CD4-positive, alpha-beta memory T cell (primary cell): ENCODE measurements around the gene CNTN5. TPM values are rescaled to one million over a fixed set of nuclear protein-coding genes. Genes with fewer than 3 reads are reported as not detected.

Experiments
- CTCF ChIA-PET: fragments of 350-600 bp; sonication (Branson Sonifier 250); formaldehyde crosslinking; loops from one replicate; lab custom pipeline; 2021; ENCODE audit warnings: inconsistent platforms; ENCODE audit not compliant: partially characterized antibody; lab: Charles Lee
- POLR2A ChIA-PET: fragments of 350-600 bp; sonication (Branson Sonifier 250); formaldehyde crosslinking; loops from one replicate; lab custom pipeline; 2021; ENCODE audit not compliant: partially characterized antibody; lab: Charles Lee
- DNase-seq, 5 donors: peaks; one replicate each; pipeline versions ENCODE4 v3.0.0 to v3.0.0-alpha.2; 2020 to 2022; ENCODE audit warnings: mixed read lengths in 1 of 5
- H3K27ac ChIP-seq: one replicate; pipeline ENCODE4 v1.7.0; 2013; ENCODE audit warnings: low read depth, low read length
- H3K27me3 ChIP-seq: 2 replicates; pipeline ENCODE4 v1.7.0; 2013; ENCODE audit warnings: mild to moderate bottlenecking, low read length, moderate library complexity; ENCODE audit not compliant: insufficient read depth
- H3K36me3 ChIP-seq: 2 replicates; pipeline ENCODE4 v1.7.0; 2013; ENCODE audit warnings: mild to moderate bottlenecking, low read length, moderate library complexity; ENCODE audit not compliant: insufficient read depth
- H3K4me1 ChIP-seq: 2 replicates; pipeline ENCODE4 v1.7.0; 2013; ENCODE audit warnings: mild to moderate bottlenecking, low read length, moderate library complexity; ENCODE audit not compliant: insufficient read depth
- H3K4me3 ChIP-seq, 2 donors: one replicate each; pipeline ENCODE4 v1.7.0; 2013; ENCODE audit warnings: low read length in 2 of 2, mild to moderate bottlenecking in 1 of 2
- H3K9me3 ChIP-seq, 2 donors: one replicate each; pipeline ENCODE4 v1.7.0; 2013; ENCODE audit warnings: low read length in 2 of 2, control low read depth in 1 of 2; ENCODE audit not compliant: control insufficient read depth in 1 of 2
- H3K27ac Mint-ChIP-seq, 7 donors: one replicate each; pipeline ENCODE4 v1.8.0; 2020 to 2021; ENCODE audit warnings: mixed read lengths in 7 of 7, mild to moderate bottlenecking in 6 of 7, inconsistent platforms in 3 of 7, moderate library complexity in 3 of 7
- H3K27me3 Mint-ChIP-seq, 2 donors: one replicate each; pipeline ENCODE4 v1.8.0; 2020 to 2021; ENCODE audit warnings: mixed read lengths in 2 of 2
- H3K36me3 Mint-ChIP-seq, 2 donors: one replicate each; pipeline ENCODE4 v1.8.0; 2020 to 2021; ENCODE audit warnings: mixed read lengths in 2 of 2, inconsistent platforms in 1 of 2, mild to moderate bottlenecking in 1 of 2
- H3K4me1 Mint-ChIP-seq, 4 donors: one replicate each; pipeline ENCODE4 v1.8.0; 2020 to 2021; ENCODE audit warnings: mixed read lengths in 4 of 4, mild to moderate bottlenecking in 1 of 4
- H3K4me3 Mint-ChIP-seq, 8 donors: one replicate each; pipeline ENCODE4 v1.8.0; 2020 to 2021; ENCODE audit warnings: mixed read lengths in 8 of 8, mild to moderate bottlenecking in 7 of 8, moderate library complexity in 6 of 8, inconsistent platforms in 3 of 8
- H3K9me3 Mint-ChIP-seq, 8 donors: one replicate each; pipeline ENCODE4 v1.8.0; 2020 to 2021; ENCODE audit warnings: mixed read lengths in 8 of 8, mild to moderate bottlenecking in 5 of 8, inconsistent platforms in 3 of 8, moderate library complexity in 1 of 8
- intact Hi-C: fragments of 100-400 bp; cut with micrococcal nuclease; formaldehyde crosslinking; loops from one replicate; pipeline ENCODE4 v1.15.1; 2023
- polyA plus RNA-seq, 2 donors: library from polyadenylated mRNA; unstranded; fragments of 300-500 nt; fragmentation: Illumina TruSeq; gene quantifications; one replicate each; pipeline ENCODE4 v1.2.3, GENCODE V29; 2021
- total RNA-seq, 2 experiments: library from RNA; stranded (reverse); gene quantifications; one replicate each; pipeline ENCODE4 v1.2.3, GENCODE V29; 2021

CNTN5 gene
- total and polyA plus RNA-seq, 4 experiments from 2014 or later = not detected

DNA sequence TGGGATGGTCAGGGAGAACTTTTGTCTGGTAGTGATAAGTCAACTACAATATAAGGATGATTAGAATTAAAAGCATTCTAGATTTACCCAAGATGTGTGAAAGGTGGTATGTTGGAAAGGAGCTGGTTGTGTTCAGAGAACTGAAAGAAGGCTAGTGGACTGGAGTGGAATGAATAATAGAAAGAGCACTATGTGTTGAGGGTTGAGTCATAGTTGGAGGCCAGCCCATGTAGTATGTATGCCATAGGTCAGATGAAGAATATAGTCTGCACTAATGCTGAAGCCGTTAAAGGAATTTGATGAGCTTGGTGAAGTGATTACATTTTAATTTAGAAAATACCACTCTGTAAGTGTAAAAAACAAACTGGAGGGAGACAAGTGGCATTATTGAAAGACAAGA is 514.1 kb downstream of the CNTN5 start:
- POLR2A ChIA-PET = no interaction called here
- no peaks in the 10 kb centered on the region for H3K27me3 Mint-ChIP-seq

DNA sequence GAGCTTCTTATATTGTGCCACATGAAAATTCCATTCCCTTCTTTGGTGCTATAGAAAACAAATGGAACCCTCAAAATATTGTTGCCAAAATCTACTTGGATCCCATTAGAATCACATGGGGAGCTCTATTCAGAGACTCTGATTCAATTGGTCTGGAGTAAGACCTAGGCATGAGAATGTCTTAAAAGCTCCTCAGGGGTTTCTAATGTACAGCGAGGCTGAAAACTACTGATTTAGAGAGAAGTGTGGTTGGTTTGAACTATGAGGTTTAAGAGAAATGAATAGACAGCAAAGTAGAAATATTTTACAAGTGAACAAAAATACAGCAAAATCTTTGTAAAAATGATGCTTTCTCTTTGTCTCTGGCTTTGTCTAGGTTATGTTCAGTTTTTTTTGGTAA is 514.7 kb downstream of the CNTN5 start:
- no peak for DNase-seq
- Mint-ChIP-seq H3K27me3 (no peaks in the 10 kb centered on the region), H3K9me3 (peaks cover 0 to 17% (median 10%) of the 10 kb centered on the region in 8 donors), H3K4me1 (no peaks in the 10 kb centered on the region), H3K4me3 (no peak overlapping the region), H3K27ac (no peak overlapping the region), H3K36me3 (no peaks in the 10 kb centered on the region)
- Histone ChIP-seq H3K4me3 (no peak overlapping the region), H3K27ac (no peak overlapping the region), H3K27me3 (no peaks in the 10 kb centered on the region), H3K36me3 (no peaks in the 10 kb centered on the region), H3K9me3 (no peaks in the 10 kb centered on the region), H3K4me1 (no peaks in the 10 kb centered on the region)
- ChIA-PET POLR2A (no interaction called here), CTCF (no interaction called here)
- intact Hi-C loops = no loop called here

More for the DNA sequence above, 514.1 kb downstream of the CNTN5 start:
- DNase-seq = no peak
- no peak overlapping the region for H3K4me3 Mint-ChIP-seq
- H3K27me3 ChIP-seq = no peaks in the 10 kb centered on the region
- H3K4me1 ChIP-seq = no peaks in the 10 kb centered on the region
- no peaks in the 10 kb centered on the region for H3K4me1 Mint-ChIP-seq
- H3K9me3 ChIP-seq = no peaks in the 10 kb centered on the region
- H3K4me3 ChIP-seq = no peak overlapping the region
- H3K27ac ChIP-seq = no peak overlapping the region
- H3K36me3 ChIP-seq = no peaks in the 10 kb centered on the region
- H3K9me3 Mint-ChIP-seq = peaks cover 0 to 15% (median 10%) of the 10 kb centered on the region in 8 donors
- intact Hi-C loops = no loop called here
- H3K36me3 Mint-ChIP-seq = no peaks in the 10 kb centered on the region
- CTCF ChIA-PET = no interaction called here
- H3K27ac Mint-ChIP-seq = peak overlapping the region in 1 of 7 donors; percentile 57

DNA sequence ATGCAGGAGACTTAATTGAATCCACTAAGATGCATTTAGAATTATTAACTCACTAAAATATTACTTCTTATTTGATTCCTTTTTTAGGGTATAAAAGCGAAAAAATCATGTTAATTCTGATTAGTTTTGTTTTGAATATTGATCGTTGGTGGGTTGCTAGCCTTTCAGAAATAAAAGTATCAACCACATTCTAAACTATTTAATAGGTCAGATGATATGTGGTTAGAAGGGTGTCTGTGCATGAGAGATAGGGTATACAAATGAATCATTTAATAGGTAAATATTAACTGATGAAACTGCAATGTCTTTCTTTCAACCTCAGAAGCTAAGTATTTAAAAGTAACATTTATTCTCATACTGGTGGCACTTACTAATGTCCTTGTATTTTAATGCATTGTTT is 515.1 kb downstream of the CNTN5 start:
- Mint-ChIP-seq H3K9me3 (peaks cover 0 to 16% (median 8%) of the 10 kb centered on the region in 8 donors), H3K27ac (no peak overlapping the region), H3K36me3 (no peaks in the 10 kb centered on the region), H3K4me3 (no peak overlapping the region), H3K27me3 (no peaks in the 10 kb centered on the region), H3K4me1 (no peaks in the 10 kb centered on the region)
- Histone ChIP-seq H3K36me3 (no peaks in the 10 kb centered on the region), H3K27ac (no peak overlapping the region), H3K4me3 (no peak overlapping the region), H3K9me3 (no peaks in the 10 kb centered on the region), H3K27me3 (no peaks in the 10 kb centered on the region), H3K4me1 (no peaks in the 10 kb centered on the region)
- DNase-seq = no peak
- intact Hi-C loops = no loop called here
- POLR2A ChIA-PET = no interaction called here
- CTCF ChIA-PET = no interaction called here

DNA sequence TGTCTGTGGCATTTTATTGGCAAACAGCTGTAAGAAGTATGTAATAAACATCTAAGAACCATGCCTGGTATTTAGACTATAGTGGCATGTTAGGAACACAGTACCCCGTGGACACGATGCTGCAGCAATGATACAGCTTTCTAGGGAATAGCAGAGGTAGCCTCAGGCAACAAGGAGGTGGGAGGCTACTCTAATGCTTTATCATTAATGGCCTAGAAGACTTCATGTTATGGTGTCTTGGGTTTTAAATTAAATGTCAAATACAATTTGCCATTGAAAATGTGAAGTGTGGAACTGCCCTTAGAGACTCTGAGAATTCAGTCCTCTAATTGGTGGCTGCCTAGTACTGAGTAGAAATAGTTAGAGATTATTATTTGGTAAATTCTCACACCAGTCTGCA is 516.9 kb downstream of the CNTN5 start:
- no peaks in the 10 kb centered on the region for H3K4me1 Mint-ChIP-seq
- H3K4me1 ChIP-seq = no peaks in the 10 kb centered on the region
- ChIA-PET CTCF (no interaction called here), POLR2A (no interaction called here)
- H3K27ac Mint-ChIP-seq = no peak overlapping the region
- no peak overlapping the region for H3K27ac ChIP-seq
- no peak overlapping the region for H3K4me3 Mint-ChIP-seq
- H3K27me3 ChIP-seq = no peaks in the 10 kb centered on the region
- no peaks in the 10 kb centered on the region for H3K36me3 Mint-ChIP-seq
- H3K36me3 ChIP-seq = no peaks in the 10 kb centered on the region
- H3K9me3 Mint-ChIP-seq = peaks cover 2 to 17% (median 5%) of the 10 kb centered on the region in 8 donors
- H3K9me3 ChIP-seq = no peaks in the 10 kb centered on the region
- H3K4me3 ChIP-seq = no peak overlapping the region
- intact Hi-C loops = no loop called here
- DNase-seq = no peak
- no peaks in the 10 kb centered on the region for H3K27me3 Mint-ChIP-seq

DNA sequence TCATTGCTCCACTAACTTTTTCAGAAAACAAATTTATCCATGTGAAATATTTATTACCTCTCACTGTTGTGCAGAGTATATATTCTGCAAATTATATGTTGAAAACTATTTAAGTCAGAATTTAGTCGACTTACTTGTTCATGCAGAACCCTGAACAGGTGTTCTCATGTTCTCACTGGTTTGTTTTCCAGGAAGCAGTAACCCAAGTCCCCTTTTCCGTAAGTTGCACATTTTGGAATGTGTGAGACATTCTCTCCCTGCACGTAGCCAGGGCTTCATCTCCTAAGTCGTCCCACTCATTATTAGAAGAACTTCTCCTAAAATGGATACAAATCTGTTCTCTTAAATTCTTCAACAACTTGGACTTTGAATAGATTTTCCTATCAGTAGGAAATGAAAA is 524.9 kb downstream of the CNTN5 start:
- Histone ChIP-seq H3K4me1 (no peaks in the 10 kb centered on the region), H3K27ac (no peak overlapping the region), H3K27me3 (no peaks in the 10 kb centered on the region), H3K4me3 (no peak overlapping the region), H3K36me3 (no peaks in the 10 kb centered on the region), H3K9me3 (no peaks in the 10 kb centered on the region)
- no peak for DNase-seq
- H3K9me3 Mint-ChIP-seq = peaks cover 2 to 19% (median 7%) of the 10 kb centered on the region in 8 donors
- H3K36me3 Mint-ChIP-seq = no peaks in the 10 kb centered on the region
- H3K4me1 Mint-ChIP-seq = no peaks in the 10 kb centered on the region
- H3K4me3 Mint-ChIP-seq = no peak overlapping the region
- H3K27ac Mint-ChIP-seq = no peak overlapping the region
- CTCF ChIA-PET = no interaction called here
- POLR2A ChIA-PET = no interaction called here
- intact Hi-C loops = no loop called here
- H3K27me3 Mint-ChIP-seq = no peaks in the 10 kb centered on the region

DNA sequence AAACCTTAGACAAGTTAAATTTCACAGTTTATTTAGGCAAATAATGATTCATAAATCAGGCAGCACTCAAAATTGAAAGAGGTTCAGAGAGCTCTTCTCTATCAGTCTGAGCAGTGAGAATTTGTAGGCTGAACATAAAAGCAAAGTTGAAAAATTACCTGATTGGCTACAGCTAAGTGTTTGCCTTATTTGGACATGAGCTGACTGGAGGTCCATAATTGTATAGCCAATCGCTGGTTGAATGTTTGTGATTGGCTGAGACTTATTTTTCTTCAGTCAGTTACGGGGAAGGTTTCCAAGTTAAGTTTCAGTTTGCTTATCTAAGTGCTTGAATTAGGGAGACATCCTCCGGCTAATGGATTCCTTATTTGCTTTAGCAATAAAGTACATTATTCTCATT is 527.5 kb downstream of the CNTN5 start:
- H3K27ac Mint-ChIP-seq = no peak overlapping the region
- H3K4me3 Mint-ChIP-seq = no peak overlapping the region
- no peaks in the 10 kb centered on the region for H3K36me3 Mint-ChIP-seq
- no peaks in the 10 kb centered on the region for H3K9me3 ChIP-seq
- no peaks in the 10 kb centered on the region for H3K4me1 Mint-ChIP-seq
- POLR2A ChIA-PET = no interaction called here
- intact Hi-C loops = no loop called here
- no peak overlapping the region for H3K4me3 ChIP-seq
- no peaks in the 10 kb centered on the region for H3K27me3 ChIP-seq
- no peaks in the 10 kb centered on the region for H3K4me1 ChIP-seq
- H3K27me3 Mint-ChIP-seq = no peaks in the 10 kb centered on the region
- peaks cover 0 to 24% (median 9%) of the 10 kb centered on the region in 8 donors for H3K9me3 Mint-ChIP-seq
- DNase-seq = no peak
- no peaks in the 10 kb centered on the region for H3K36me3 ChIP-seq
- no peak overlapping the region for H3K27ac ChIP-seq
- CTCF ChIA-PET = no interaction called here

DNA sequence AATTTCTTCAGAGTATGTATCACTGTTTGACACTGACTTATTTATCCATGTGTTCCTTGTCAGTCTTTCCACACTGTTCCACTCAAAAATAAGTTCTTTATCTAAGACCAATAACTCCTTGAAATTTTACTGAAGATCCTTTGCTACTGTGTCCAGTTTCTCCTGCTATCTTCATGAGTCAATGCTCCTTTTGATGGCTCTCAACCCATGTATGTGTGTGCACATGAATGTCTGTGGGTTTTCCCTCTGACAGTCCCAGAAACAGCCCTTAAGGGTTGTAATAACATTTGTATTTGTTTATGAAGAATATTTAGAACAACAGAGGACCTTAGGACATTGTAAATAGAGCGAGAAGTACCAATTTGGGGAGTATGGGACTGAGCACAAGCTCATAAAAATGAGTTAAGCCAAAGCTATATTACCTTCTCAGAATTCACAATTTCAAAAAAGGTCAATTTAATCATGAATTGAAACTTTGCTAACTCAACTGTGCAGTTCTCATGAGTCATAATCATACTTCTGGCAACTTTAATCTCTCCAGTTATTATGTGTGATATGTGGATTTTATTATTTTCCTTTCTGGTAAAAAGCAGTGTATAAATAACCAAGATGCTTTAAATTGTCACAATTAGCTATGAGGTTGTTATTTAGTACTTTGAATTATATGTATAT is 533.6 kb downstream of the CNTN5 start:
- H3K27me3 Mint-ChIP-seq = no peaks in the 10 kb centered on the region
- H3K36me3 Mint-ChIP-seq = no peaks in the 10 kb centered on the region
- CTCF ChIA-PET = no interaction called here
- no peaks in the 10 kb centered on the region for H3K9me3 ChIP-seq
- H3K27ac ChIP-seq = no peak overlapping the region
- intact Hi-C loops = no loop called here
- H3K4me1 ChIP-seq = no peaks in the 10 kb centered on the region
- POLR2A ChIA-PET = no interaction called here
- no peaks in the 10 kb centered on the region for H3K36me3 ChIP-seq
- H3K9me3 Mint-ChIP-seq = peaks cover 0 to 13% (median 3%) of the 10 kb centered on the region in 8 donors
- H3K4me1 Mint-ChIP-seq = no peaks in the 10 kb centered on the region
- no peak overlapping the region for H3K27ac Mint-ChIP-seq
- no peak overlapping the region for H3K4me3 Mint-ChIP-seq
- no peak overlapping the region for H3K4me3 ChIP-seq
- no peak for DNase-seq
- no peaks in the 10 kb centered on the region for H3K27me3 ChIP-seq
